Aorta (tissue), 5 donors: ENCODE measurements around the gene DHX40. TPM values are rescaled to one million over a fixed set of nuclear protein-coding genes. Genes with fewer than 3 reads are reported as not detected.
"Not testable (repeated sequence)": the region's sequence is repeated elsewhere in the genome, so short reads cannot be mapped to it uniquely, and the experiment has no call there.

ENCODE experiments used
- ATAC-seq: fragments of 200-7000 bp; cut with Tn5 transposase; one replicate; pipeline ENCODE4 v1.9.1; 2022; ENCODE audit warnings: moderate library complexity; ENCODE audit not compliant: low FRiP score
- DNase-seq, 2 donors: peaks; one replicate each; pipeline ENCODE4 v3.0.0-alpha.2; 2020
- H3K27ac ChIP-seq, 2 donors: one replicate each; pipeline ENCODE4 v1.5.1; 2013; ENCODE audit warnings: low read length in 2 of 2, mild to moderate bottlenecking in 2 of 2, moderate library complexity in 2 of 2, control low read depth in 1 of 2, inconsistent platforms in 1 of 2, low read depth in 1 of 2
- H3K27me3 ChIP-seq, 2 donors: one replicate each; pipeline ENCODE4 v1.6.1; 2013; ENCODE audit warnings: control low read depth in 1 of 2, low read length in 1 of 2, mild to moderate bottlenecking in 1 of 2, moderate library complexity in 1 of 2; ENCODE audit not compliant: insufficient read depth in 2 of 2, control insufficient read depth in 1 of 2
- H3K36me3 ChIP-seq, 2 donors: one replicate each; pipeline ENCODE4 v1.6.1; 2013; ENCODE audit warnings: control low read depth in 1 of 2, low read length in 1 of 2, mild to moderate bottlenecking in 1 of 2; ENCODE audit not compliant: insufficient read depth in 2 of 2, control insufficient read depth in 1 of 2
- H3K4me1 ChIP-seq, 2 donors: one replicate each; pipeline ENCODE4 v1.6.1; 2013; ENCODE audit warnings: low read length in 2 of 2, control low read depth in 1 of 2, mild to moderate bottlenecking in 1 of 2, moderate library complexity in 1 of 2; ENCODE audit not compliant: insufficient read depth in 2 of 2, control insufficient read depth in 1 of 2
- H3K4me3 ChIP-seq, 2 donors: one replicate each; pipeline ENCODE4 v1.5.1; 2013; ENCODE audit warnings: low read length in 2 of 2, control low read depth in 1 of 2, mild to moderate bottlenecking in 1 of 2
- H3K9me3 ChIP-seq: one replicate; pipeline ENCODE4 v1.6.1; 2013; ENCODE audit warnings: mild to moderate bottlenecking, low read length; ENCODE audit not compliant: control insufficient read depth
- WGBS, 2 donors: extraction: QIAGEN DNeasy Blood & Tissue Kit; methylation state at CpG; one replicate each; pipeline ENCODE4 v1.1.7; 2013; 5-methylcytosine and 5-hydroxymethylcytosine counted together
- intact Hi-C, 2 donors: fragments of 100-400 bp; cut with DNase I; formaldehyde crosslinking; loops; one replicate each; pipeline versions ENCODE4 v1.14.2 to v1.15.0; 2022
- polyA plus RNA-seq, 2 donors: library from polyadenylated mRNA; stranded (reverse); fragments of 200-250 nt; gene quantifications; one replicate each; pipeline ENCODE4 v1.2.3, GENCODE V29; 2013
- total RNA-seq, 2 donors: library from RNA; stranded (reverse); fragmentation: NEBNext Ultra II Directional; extraction: Animal tissue kit (Norgen Biotek cat#: 25700); gene quantifications; one replicate each; pipeline ENCODE4 v1.2.1, GENCODE V29; 2021
- donor health status: healthy with polysubstance abuse.
- donor health status: Bipolar disorder and iron deficiency.
- donor health status: DM: no; HTN: no; CAD: no.
- donor health status: DM: no; HTN: no; CAD: no.
- donor health status: DM: yes; HTN: yes; CAD: no.

Gene DHX40
- total and polyA plus RNA-seq, 4 donors, result 17.3 to 34.0 (median 27.9) TPM

GRCh38 chr17:59642565-59642964 is 77.2 kb downstream of the DHX40 start:
- intact Hi-C loops, result no loop called here
- no peak overlapping the region for H3K27ac ChIP-seq
- WGBS, 2 donors, result 83 to 95% methylated on average over 1 of the region's 1 CpG
- no peaks in the 10 kb centered on the region for H3K36me3 ChIP-seq
- H3K4me3 ChIP-seq, result no peak overlapping the region
- H3K27me3 ChIP-seq, result no peaks in the 10 kb centered on the region
- H3K4me1 ChIP-seq, result peaks cover 2 to 11% of the 10 kb centered on the region in 2 donors
- DNase-seq (no peak), ATAC-seq (no peak)
- no peaks in the 10 kb centered on the region for H3K9me3 ChIP-seq

GRCh38 chr17:59643159-59644140 is 78.0 kb downstream of the DHX40 start:
- Histone ChIP-seq H3K4me1 (peaks cover 2 to 11% of the 10 kb centered on the region in 2 donors), H3K36me3 (no peaks in the 10 kb centered on the region), H3K27me3 (no peaks in the 10 kb centered on the region), H3K27ac (no peak overlapping the region), H3K9me3 (no peaks in the 10 kb centered on the region), H3K4me3 (no peak overlapping the region)
- intact Hi-C loops, result no loop called here
- 35 to 44% methylated on average over 5 of the region's 5 CpGs for WGBS, 2 donors
- DNase-seq, result no peak
- ATAC-seq, result no peak

GRCh38 chr17:59647288-59647687 is 81.9 kb downstream of the DHX40 start:
- Histone ChIP-seq H3K9me3 (no peaks in the 10 kb centered on the region), H3K36me3 (peaks cover 0 to 4% of the 10 kb centered on the region in 2 donors), H3K27ac (no peak overlapping the region), H3K4me3 (no peak overlapping the region), H3K27me3 (no peaks in the 10 kb centered on the region), H3K4me1 (peaks cover 2 to 7% of the 10 kb centered on the region in 2 donors)
- DNase-seq (no peak), ATAC-seq (no peak)
- 55 to 62% methylated on average over 6 of the region's 6 CpGs for WGBS, 2 donors
- intact Hi-C loops, result no loop called here

- H3K9me3 ChIP-seq, result no peaks in the 10 kb centered on the region
- H3K4me3 ChIP-seq, result no peak overlapping the region
- peaks cover 2% of the 10 kb centered on the region in 2 donors for H3K4me1 ChIP-seq
- intact Hi-C loops, result no loop called here
- ATAC-seq, result no peak
- no peak overlapping the region for H3K27ac ChIP-seq
- DNase-seq, result no peak
- H3K27me3 ChIP-seq, result no peaks in the 10 kb centered on the region
- peaks cover 1 to 7% of the 10 kb centered on the region in 2 donors for H3K36me3 ChIP-seq
Measured at GRCh38 chr17:59649886-59650285, 84.5 kb downstream of the DHX40 start.

- 95 to 100% methylated on average over 1 of the region's 1 CpG for WGBS, 2 donors
- Histone ChIP-seq H3K9me3 (no peaks in the 10 kb centered on the region), H3K27ac (no peak overlapping the region), H3K27me3 (no peaks in the 10 kb centered on the region), H3K4me3 (no peak overlapping the region), H3K4me1 (peaks cover 2% of the 10 kb centered on the region in 2 donors), H3K36me3 (peaks cover 1 to 7% of the 10 kb centered on the region in 2 donors)
- intact Hi-C loops, result no loop called here
- ATAC-seq (no peak), DNase-seq (no peak)
Measured at GRCh38 chr17:59650642-59651041, 85.2 kb downstream of the DHX40 start.

GRCh38 chr17:59651346-59651745 is 85.9 kb downstream of the DHX40 start:
- Histone ChIP-seq H3K4me1 (peaks cover 0 to 2% of the 10 kb centered on the region in 2 donors), H3K4me3 (no peak overlapping the region), H3K36me3 (peaks cover 1 to 7% of the 10 kb centered on the region in 2 donors), H3K9me3 (no peaks in the 10 kb centered on the region), H3K27me3 (no peaks in the 10 kb centered on the region), H3K27ac (no peak overlapping the region)
- intact Hi-C loops, result no loop called here
- no peak for DNase-seq
- ATAC-seq, result no peak

GRCh38 chr17:59652119-59652518 is 86.7 kb downstream of the DHX40 start:
- whole genome bisulfite sequencing, 2 donors, result 84% methylated on average over 2 of the region's 2 CpGs
- no peak for ATAC-seq
- Histone ChIP-seq H3K36me3 (peaks cover 1 to 7% of the 10 kb centered on the region in 2 donors), H3K27me3 (no peaks in the 10 kb centered on the region), H3K4me1 (no peaks in the 10 kb centered on the region), H3K4me3 (no peak overlapping the region), H3K27ac (no peak overlapping the region), H3K9me3 (no peaks in the 10 kb centered on the region)
- DNase-seq, result no peak
- intact Hi-C loops, result no loop called here

- H3K36me3 ChIP-seq, intact Hi-C loops: not testable (repeated sequence)
- 88 to 89% methylated on average over 7 of the region's 7 CpGs for WGBS, 2 donors
Measured at GRCh38 chr17:59656624-59657023, 91.2 kb downstream of the DHX40 start.

More at GRCh38 chr17:59656624-59657023, 91.2 kb downstream of the DHX40 start:
- not testable (repeated sequence) for DNase-seq, H3K27ac ChIP-seq, H3K4me1 ChIP-seq, ATAC-seq, H3K4me3 ChIP-seq, H3K27me3 ChIP-seq, H3K9me3 ChIP-seq
